Stimulated activated CD4-positive, alpha-beta T cell treated with anti-CD3 and anti-CD28 coated beads, Interleukin-2, amount 100 ng/mL, for 24 hours (primary cell): ENCODE measurements around the gene TULP3.
"Not testable (repeated sequence)": the region's sequence is repeated elsewhere in the genome, so short reads cannot be mapped to it uniquely, and the experiment has no call there.

Experiments used
- DNase-seq, 2 donors: peaks; one replicate each; pipeline ENCODE4 v3.0.0-alpha.2; 2020

The TULP3 gene, protein sequence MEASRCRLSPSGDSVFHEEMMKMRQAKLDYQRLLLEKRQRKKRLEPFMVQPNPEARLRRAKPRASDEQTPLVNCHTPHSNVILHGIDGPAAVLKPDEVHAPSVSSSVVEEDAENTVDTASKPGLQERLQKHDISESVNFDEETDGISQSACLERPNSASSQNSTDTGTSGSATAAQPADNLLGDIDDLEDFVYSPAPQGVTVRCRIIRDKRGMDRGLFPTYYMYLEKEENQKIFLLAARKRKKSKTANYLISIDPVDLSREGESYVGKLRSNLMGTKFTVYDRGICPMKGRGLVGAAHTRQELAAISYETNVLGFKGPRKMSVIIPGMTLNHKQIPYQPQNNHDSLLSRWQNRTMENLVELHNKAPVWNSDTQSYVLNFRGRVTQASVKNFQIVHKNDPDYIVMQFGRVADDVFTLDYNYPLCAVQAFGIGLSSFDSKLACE

DNA sequence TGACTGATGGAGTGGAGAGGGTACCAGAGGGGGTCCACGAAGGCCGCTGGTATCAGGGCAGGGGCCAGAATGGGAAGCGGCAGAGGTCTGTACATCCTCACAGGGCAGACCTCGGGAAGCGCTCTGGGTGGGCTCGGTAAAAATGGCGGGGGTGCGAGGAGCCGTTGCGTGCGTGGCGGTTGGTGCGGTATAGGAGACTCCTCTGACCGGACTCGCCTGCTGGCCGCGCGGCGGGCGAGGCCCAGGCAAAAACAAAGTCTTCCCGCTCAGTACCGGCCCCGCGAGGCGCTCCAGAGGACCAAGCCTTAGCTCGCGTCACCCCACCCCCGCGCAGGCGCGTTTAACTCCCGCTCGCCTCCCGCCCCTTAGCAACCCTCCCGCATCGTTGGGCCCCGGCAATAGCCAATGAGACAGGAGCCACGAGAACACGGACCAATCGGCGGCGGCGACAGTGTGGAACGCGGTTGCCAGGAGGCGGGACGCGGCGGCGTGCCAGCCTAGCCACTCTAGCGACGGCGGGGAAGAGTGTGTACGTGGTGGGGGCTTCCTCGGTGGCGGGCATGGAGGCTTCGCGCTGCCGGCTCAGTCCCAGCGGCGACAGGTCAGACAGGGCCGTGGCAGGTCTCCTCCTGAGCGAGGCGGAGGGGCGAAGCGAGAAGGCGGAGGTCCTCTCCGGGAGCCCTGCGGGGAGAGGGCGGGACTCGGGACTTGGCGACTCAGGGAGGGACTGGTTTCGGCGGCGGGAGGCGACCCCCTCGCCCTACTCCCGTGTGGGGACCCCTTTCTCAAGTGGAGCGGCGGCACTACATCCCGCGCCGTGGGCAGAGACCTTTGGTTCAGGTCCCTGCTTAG is at the start of gene TULP3:
TSS of gene TULP3 (plus strand) at position 504 of the 852 bp plus-strand sequence. CDS start at position 561, 57 bp downstream.
- peak; percentile 97 to 98 for DNase-seq

DNA sequence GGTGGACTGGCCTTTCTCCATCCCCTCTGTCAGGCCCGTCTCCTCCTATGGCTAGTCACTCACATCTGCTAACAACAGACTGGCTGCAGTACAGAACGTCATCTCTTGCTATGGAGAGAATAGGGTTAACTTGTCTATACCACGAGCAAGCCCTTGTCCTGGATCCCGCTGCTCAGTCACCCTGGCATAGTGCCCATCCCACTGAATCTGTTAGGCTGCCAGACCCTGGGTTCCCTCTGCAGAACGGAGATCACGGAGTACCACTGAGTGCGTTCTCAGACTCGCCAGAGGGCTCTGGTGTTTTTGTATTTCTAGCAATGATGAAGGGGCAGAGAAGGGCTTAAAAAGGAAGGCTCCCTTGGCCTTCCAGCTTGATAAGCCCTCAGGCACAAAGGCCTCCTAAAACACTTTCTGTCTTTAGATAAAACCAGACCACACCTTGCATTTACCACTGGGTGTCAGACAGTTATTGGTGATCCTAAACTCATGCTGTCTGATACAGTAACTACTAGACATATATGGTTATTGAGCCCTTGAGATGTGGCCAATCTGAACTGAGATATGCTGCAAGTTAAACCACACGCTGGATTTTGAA is 49.5 kb upstream of the TULP3 start:
- no peak for DNase-seq

DNA sequence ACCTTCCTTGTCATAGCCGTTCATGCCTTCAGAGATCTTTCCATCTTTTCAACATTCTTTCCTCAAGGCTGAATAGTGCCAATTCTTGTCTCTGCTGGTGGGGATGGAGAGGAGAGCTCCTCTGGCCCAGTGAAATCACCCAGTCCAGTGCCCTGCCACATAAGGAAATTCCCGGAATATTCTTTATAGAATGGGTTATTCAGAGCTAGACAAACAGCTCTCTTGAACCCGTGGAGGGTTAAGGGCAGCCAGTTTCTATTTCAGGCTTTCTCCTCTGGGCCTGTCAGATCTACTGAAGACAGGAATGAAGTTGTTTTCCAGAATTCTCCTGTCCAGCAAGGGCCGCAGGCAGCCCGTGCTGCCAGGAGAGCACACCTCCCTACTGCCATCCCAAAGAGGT is 47.7 kb upstream of the TULP3 start:
- no peak for DNase-seq

DNA sequence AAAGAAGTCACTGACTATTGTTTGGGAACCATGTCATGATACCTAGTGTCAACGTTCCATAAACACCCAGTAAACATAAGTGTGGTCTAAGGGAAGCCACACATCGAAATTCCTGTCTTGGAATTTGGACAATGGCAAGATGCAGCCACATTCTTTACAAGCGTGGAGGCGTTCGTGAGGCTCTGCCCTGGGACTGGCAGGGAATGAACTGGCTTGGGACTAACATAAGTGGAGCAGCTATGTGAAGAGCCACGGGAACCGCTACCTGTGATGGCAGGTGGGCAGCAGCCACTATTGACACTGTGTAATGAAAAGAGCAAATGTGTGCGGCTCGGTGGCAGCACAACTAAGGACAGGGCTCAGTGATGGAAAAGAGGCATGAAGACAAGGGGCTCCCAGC is 45.9 kb upstream of the TULP3 start:
- no peak for DNase-seq

DNA sequence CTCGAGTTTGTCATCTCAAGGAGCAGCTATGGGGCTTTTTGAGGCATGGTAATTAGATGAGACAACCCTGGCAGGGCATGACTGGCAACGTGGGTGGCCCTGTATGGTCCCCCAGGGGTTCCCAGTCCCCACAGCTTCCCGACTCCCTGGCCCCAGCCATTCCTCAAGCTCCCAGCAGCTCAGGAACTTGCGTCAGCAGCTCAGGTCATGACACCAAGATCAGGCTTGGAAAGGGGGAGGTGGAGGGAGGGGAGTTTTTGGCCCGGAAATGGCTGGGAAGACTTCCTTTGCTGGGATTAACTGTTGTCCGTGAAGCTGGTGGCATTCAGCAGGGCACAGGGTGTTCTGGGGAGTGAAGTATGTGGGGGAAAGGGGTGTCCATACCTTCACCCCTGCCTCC is 45.4 kb upstream of the TULP3 start:
- DNase-seq, result no peak

DNA sequence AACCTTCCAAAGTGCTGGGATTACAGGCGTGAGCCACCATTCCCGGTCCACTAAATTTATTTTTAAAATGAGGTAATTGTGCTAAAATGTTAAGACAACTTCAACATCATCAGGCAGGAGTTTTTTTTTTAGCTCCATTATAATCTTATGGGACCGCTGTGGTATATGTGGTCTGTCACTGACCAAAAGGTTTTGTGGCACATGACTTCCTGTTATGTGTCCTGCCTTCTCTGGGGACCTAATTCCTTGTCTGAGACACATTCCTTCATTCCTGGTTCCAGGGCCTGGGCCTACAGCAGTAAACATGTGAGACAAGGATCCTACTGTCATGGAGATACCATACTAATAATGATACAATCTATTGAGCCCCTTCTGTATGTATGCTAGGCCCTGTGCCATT is 38.8 kb upstream of the TULP3 start:
- no peak for DNase-seq

DNA sequence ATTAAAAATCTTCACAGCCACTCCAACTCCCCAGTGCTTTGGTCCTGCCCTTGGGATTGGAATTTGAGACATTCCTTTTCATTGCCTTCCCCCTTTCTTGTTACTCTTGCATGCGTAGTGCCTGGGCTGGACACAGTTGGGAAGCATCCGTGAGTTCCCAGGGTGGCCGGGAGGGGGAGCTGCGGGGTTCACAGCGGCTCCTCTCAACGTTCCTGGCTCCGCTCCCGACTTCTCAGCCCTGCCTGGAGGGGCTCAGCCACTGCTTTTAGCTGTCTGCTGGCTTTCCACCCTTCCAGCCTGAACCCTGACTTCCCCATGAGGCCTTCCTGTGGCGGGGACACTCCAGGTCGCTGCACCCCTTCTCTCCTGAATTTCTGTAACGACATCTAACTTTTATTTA is 37.1 kb upstream of the TULP3 start:
- DNase-seq, result peak; percentile 60 to 71

DNA sequence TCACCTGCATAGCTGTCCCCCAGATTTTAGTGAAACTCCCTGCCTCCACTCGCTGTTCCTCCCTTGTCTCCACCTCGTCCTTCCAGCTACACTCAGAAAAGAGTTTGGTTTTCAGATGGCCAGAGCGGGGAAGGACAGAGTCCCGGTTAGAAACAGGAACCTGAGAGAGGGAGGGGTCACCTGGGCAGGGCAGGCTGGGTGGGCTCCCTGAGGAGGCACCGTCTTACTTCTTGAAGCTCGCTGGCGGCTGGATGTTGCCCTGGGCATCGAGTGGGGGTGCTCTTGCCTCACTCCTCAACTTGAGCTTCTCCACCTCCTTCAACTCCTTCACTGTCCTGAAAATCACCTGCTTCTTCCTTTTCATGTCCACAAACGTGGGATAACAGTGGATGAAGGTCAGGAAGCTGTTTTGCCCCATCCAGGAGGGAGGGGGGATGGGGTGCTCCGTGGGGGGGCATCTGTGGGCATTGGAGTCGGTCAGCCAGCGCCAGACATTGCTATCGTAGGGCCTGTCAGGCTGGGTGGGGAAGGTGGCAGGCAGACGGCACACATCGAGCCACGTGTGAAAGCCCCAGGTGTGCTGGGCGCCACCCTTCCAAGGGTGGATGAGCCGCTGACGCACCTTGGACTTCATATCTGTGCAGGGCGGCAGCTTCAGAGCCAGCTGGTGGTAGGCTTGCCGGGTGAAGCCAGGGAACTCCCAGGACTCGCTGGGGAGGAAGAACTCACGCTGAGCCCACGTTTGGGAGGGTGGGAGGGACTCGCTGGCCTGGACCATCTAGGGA is 35.8 kb upstream of the TULP3 start:
- no peak for DNase-seq

DNA sequence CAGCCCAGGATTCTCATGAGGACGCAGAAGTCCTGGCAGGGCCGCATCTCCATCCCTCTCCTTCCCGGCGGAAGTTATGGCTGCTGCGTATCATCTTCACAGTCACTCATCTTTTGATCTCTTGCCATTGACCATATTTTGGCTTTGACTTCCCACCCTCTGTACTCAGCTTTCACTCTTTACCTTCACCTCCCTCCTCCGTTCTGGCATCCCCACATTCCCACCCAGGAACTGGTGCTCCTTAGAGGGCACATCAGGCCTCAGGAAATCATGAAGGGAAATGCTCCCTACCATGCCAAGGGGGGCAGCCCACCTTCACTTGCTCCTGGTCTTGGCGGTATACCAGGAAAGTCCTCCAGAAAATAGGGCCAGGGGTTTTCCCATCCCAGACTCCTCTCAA is 35.1 kb upstream of the TULP3 start:
- DNase-seq, result no peak

DNA sequence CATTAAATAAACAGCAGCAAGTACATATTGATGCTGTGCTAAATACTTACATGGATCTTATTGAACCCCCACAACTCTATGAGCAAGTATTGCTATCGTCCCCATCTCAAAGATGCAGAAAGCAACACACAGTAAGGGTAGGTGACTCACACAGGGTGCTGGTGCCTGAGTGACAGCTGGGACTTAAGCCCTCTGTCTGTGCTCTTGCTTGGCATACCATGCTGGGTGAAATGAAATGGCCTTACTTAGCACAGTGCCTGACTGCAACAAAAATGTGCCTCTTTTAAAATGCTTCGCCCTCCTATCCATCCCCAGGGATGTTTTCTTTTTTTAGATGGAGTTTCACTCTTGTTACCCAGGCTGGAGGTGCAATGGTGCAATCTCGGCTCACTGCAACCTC is 34.6 kb upstream of the TULP3 start:
- DNase-seq, result no peak

DNA sequence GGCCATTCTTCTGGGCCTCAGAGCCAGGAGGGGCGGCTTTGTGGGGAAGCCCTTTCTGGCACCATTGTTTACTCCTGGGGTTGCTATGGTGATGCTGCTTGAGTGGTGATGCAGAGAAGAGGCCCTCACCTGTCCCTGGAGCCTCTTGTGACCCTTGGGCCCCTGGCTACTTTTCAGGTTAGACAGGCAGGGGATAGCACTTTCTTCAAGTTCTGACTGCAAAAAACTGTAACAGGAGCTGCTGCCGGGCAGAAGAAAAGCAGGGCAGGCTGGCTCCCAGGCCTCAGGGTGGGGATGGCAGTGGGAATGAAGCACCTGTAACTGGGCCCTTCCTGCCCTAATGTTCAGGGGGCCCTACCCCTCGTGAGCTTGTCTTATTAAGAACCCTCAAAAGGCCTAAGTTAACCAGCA is 33.7 kb upstream of the TULP3 start, which contains the start of gene TEX52:
TSS of gene TEX52 (minus strand) at position 19 of the 411 bp plus-strand sequence. CDS start at position 6, 13 bp downstream.
- no peak for DNase-seq

DNA sequence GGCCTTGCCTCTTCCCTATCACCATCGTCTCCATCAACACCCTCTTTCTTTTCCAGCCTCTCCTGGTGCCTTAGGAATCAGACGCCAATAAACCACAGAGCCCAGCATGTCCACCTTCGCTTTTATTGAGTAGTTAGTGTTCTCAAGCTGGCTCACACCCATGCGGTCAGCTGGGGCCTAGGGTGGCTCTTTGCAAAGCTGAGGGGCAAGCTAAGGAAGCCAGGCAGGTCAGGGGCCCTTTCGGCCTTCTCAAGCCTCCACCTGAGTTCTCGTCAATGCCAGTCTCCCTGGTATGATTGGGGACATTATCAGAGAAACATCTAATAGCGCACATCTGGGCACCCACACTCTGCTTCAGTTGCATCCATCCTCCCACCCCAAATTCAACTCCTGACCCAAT is 33.1 kb upstream of the TULP3 start:
- no peak for DNase-seq

DNA sequence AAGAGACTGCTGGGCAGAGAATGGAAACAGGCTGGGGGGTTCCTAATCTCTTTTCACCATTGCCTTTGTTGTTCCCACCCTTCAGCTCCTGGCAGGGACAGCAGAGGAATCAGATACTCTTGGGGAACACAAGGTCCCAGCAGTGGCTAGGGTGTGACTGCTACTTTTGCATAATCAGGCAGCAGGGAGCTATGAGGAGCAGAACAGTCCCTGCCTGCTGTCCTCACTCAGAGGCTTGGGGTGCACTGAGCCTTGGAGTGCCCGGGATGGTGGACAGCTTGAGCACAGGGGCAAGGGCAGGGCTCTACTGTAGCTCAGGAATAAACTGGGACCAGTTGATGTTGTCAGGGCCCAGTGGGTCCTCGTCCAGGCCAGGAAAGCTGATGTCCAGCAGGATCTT is 32.4 kb upstream of the TULP3 start:
- no peak for DNase-seq

DNA sequence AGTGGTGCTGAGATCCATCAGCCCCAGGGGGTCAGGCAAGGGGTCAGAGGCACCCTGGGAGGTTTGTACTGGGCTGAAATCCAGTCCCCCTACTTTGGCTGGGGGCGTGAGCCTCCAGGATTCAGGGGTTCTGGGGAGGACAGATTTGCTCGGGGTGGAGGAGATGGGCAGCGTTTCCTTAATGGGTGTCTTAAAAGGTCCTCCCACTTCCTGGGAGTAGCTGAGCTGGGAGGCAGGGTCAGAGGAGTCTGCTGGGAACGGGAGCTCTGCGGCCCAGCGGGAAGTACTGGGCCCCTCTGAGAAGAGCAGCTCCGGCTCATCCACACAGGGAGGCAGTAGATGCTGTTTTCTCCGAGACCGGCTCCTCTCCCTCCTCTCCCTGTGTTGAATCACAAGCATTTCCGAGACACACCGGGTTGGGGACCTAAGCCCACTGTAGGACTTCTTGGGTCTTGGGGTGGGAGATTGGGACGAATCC is 31.7 kb upstream of the TULP3 start:
- no peak for DNase-seq

DNA sequence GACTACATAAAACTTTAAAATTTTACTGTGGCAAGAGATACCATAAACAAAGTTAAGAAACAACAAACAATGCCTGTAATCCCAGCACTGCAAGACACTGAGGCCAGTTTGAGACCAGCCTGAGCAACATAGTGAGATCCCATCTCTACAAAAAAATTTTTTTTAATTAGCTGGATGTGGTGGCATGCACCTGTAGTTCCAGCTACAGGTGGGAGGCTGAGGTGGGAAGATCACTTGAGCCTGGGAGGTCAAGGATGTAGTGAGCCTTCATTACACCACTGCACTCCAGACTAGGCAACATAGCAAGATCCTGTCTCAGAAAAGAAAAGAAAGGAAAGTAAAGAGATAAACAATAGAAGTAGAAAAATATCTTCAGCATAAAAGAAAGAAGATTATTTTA is 30.5 kb upstream of the TULP3 start:
- DNase-seq, result no peak

DNA sequence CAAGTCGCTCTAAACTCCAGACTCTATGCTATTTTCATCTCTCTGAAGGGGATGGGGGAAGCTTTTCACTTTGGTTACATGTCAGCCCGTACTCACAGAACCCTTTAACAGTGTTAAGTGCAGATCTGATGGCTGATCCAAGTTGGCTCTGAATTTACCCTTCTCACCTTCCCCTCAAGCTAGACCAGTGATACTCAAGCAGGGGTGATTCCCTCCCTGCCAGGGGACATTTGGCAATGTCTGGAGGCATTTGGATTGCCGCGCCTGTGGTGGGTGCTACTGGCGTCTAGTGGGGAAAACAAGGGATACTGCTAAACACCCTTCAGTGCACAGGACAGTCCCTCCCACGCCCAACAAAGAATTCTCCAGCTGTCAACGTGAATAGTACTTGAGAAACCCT is 27.8 kb upstream of the TULP3 start:
- no peak for DNase-seq

DNA sequence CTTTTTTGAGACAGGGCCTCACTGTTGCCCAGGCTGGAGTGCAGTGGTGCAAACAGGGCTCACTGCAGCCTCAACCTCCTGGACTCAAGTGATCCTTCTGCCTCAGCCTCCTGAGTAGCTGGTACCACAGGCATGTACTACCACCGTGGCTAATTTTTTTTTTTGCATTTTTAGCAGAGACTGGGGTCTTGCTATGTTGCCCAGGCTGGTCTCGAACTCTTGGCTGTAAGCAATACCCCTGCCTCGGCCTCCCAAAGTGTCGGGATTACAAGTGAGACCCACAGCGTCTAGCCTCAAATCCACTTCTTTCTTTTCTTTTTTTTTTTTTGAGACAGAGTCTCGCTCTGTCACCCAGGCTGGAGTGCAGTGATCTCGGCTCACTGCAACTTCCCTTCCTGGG is 27.3 kb upstream of the TULP3 start:
- not testable (repeated sequence) for DNase-seq

DNA sequence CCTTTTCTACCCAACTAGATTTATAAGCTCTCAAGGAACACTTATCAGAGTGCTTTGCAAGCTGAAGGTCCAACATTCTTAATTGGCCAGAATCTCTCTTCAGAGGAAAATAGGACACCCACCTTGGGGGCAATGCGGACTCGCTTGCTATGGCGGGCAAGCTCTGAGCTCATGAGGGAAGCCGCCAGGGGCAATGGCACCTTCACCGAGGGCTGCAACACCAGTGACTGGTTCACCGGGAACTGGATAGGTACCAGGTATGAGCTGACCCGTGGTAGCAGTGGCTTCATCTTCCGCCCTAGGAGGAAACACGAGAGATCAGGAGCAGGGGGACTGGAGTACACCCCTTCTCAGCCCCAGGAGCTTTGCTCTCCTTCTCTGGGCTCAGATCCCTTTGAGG is 26.5 kb upstream of the TULP3 start:
- DNase-seq, result no peak

DNA sequence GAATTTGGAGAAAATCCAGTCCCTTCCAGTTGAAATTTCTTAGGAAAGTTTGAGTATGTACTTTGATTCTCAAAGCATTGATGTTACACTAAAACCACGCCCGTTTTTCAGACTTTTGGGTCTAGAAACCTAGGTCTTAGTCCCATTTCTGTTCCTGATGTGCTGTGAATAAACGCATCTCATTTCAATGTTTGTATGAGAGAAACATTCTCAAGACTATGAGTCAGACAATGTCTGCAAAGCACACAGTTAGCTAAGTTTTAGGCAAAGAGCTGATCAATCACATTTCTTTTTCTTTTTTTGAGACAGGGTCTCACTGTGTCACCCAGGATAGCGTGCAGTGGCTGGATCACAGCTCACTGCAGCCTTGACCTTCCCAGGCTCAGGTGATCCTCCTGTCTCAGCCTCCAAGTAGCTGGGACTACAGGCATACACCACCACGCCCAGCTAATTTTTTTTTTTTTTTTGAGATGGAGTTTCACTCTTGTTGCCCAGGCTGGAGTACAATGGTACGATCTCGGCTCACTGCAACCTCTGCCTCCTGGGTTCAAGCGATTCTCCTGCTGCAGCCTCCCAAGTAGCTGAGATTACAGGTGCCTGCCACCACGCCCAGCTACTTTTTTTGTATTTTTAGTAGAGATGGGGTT is 21.6 kb upstream of the TULP3 start:
- DNase-seq, result not testable (repeated sequence)

DNA sequence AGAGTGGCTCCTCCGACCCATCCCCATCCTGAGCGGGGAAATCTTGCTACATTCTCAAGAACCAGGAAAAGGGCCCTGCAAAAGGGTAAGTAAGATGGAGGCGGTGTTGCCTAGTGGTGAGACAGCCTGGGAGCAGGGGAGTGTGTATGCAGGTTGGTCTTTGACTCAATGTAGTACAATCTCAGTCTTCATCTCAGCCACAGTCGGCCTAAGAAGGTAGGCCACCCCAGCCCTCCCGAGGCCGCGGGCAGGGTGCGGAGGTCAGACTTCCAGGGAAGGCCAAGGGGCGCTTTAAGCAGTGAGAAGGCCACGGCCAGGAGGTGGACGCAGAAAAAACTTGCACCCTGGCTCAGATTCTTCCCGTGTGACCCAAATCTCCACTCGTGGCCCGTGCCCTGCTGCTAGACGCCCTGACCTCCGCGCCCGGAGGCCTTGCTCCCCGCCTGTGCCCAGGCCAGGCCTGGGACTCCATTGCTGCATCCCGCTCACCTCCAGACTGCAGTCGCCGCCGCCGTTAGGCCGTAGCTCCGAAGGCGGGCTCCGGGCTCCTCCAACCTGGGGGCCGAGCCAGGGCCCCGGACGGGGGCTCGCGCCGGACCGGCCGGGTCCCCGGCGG is 14.2 kb upstream of the TULP3 start:
- peak in 1 of 2 donors; percentile 39 for DNase-seq
